ENCODE measurements around the gene TMEM255A. TPM values are rescaled to one million over a fixed set of nuclear protein-coding genes. Genes with fewer than 3 reads are reported as not detected.
A peak's percentile ranks its signal among the peaks of the same experiment; 100 is the strongest.

The TMEM255A gene
- total and polyA plus RNA-seq, 2 of the 13 experiments (the other 11 are each of a cell fraction or from before 2014, with no cell fraction given), result 0.13 to 0.40 TPM

GRCh38 chrX:120286733-120287512 lies 24.3 kb downstream of the TMEM255A start (continued):
- peak; percentile 58; the same call in 1 of the 2 replicates for TF ChIP-seq ZFY (CRISPR knock-in tag; IDR thresholded peaks at IDR 0.05)
- peak; percentile 24; the same call in 1 of the 2 replicates for TF ChIP-seq TCF7L2 (IDR thresholded peaks at IDR 0.05; ENCODE audit: low read depth, low read length)
- TF ChIP-seq, protein P1, sequence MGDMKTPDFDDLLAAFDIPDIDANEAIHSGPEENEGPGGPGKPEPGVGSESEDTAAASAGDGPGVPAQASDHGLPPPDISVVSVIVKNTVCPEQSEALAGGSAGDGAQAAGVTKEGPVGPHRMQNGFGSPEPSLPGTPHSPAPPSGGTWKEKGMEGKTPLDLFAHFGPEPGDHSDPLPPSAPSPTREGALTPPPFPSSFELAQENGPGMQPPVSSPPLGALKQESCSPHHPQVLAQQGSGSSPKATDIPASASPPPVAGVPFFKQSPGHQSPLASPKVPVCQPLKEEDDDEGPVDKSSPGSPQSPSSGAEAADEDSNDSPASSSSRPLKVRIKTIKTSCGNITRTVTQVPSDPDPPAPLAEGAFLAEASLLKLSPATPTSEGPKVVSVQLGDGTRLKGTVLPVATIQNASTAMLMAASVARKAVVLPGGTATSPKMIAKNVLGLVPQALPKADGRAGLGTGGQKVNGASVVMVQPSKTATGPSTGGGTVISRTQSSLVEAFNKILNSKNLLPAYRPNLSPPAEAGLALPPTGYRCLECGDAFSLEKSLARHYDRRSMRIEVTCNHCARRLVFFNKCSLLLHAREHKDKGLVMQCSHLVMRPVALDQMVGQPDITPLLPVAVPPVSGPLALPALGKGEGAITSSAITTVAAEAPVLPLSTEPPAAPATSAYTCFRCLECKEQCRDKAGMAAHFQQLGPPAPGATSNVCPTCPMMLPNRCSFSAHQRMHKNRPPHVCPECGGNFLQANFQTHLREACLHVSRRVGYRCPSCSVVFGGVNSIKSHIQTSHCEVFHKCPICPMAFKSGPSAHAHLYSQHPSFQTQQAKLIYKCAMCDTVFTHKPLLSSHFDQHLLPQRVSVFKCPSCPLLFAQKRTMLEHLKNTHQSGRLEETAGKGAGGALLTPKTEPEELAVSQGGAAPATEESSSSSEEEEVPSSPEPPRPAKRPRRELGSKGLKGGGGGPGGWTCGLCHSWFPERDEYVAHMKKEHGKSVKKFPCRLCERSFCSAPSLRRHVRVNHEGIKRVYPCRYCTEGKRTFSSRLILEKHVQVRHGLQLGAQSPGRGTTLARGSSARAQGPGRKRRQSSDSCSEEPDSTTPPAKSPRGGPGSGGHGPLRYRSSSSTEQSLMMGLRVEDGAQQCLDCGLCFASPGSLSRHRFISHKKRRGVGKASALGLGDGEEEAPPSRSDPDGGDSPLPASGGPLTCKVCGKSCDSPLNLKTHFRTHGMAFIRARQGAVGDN (CRISPR knock-in tag; IDR thresholded peaks at IDR 0.05), result peak; percentile 37; the same call in 1 of the 2 replicates
- no peak for TF ChIP-seq ZMYM2 (CRISPR knock-in tag; IDR thresholded peaks at IDR 0.05)
- peak; percentile 34 for TF ChIP-seq HOXA3 (CRISPR knock-in tag; IDR thresholded peaks at IDR 0.05)
- TF ChIP-seq RBFOX2 (IDR thresholded peaks at IDR 0.05; ENCODE audit: low read depth, low read length), result no peak
- TF ChIP-seq SOX13 (IDR thresholded peaks at IDR 0.05), result peak; percentile 41; the same call in 1 of the 2 replicates
- peak in 1 of 2 experiments; percentile 80; a peak in 2 of 4 replicates for TF ChIP-seq SOX13 (CRISPR knock-in tag; conservative IDR thresholded peaks at IDR 0.05 in 1 of 2, IDR thresholded peaks at IDR 0.05 in 1 of 2)
- 0 out of 2 replicates have a peak, but pooled peaks have one; percentile 26 for TF ChIP-seq TARDBP (CRISPR knock-in tag; IDR thresholded peaks at IDR 0.05)
- TF ChIP-seq ZSCAN12 (CRISPR knock-in tag; IDR thresholded peaks at IDR 0.05), result no peak
- TF ChIP-seq IRX3 (CRISPR knock-in tag; IDR thresholded peaks at IDR 0.05; ENCODE audit: borderline replicate concordance, low read depth), result no peak
- TF ChIP-seq NFRKB (IDR thresholded peaks at IDR 0.05), result no peak
- no peak for TF ChIP-seq TBL1XR1 (IDR thresholded peaks at IDR 0.05; ENCODE audit: borderline replicate concordance, low read length, partially characterized antibody)
- TF ChIP-seq RXRA (CRISPR knock-in tag; IDR thresholded peaks at IDR 0.05), result peak; percentile 78; the same call in 1 of the 2 replicates
- TF ChIP-seq, protein P2, sequence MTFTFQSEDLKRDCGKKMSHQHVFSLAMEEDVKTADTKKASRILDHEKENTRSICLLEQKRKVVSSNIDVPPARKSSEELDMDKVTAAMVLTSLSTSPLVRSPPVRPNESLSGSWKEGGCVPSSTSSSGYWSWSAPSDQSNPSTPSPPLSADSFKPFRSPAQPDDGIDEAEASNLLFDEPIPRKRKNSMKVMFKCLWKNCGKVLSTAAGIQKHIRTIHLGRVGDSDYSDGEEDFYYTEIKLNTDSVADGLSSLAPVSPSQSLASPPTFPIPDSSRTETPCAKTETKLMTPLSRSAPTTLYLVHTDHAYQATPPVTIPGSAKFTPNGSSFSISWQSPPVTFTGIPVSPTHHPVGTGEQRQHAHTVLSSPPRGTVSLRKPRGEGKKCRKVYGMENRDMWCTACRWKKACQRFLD (CRISPR knock-in tag; IDR thresholded peaks at IDR 0.05; ENCODE audit: borderline replicate concordance), result no peak
- no peak for TF ChIP-seq TRIM24 (CRISPR knock-in tag; IDR thresholded peaks at IDR 0.05)
- TF ChIP-seq ZBTB8A (CRISPR knock-in tag; IDR thresholded peaks at IDR 0.05; ENCODE audit: borderline replicate concordance, low read depth), result no peak
- no peak for TF ChIP-seq ARID4A (CRISPR knock-in tag; IDR thresholded peaks at IDR 0.05; ENCODE audit: borderline replicate concordance)
- TF ChIP-seq HDAC6 (IDR thresholded peaks at IDR 0.05; ENCODE audit: low read depth, low read length), result no peak
- TF ChIP-seq ELF3 (CRISPR knock-in tag; IDR thresholded peaks at IDR 0.05), result no peak
- no peak for TF ChIP-seq ZSCAN9 (CRISPR knock-in tag; IDR thresholded peaks at IDR 0.05; ENCODE audit: borderline replicate concordance)
